ENCODE results near the gene CACNA1I.

DNA sequence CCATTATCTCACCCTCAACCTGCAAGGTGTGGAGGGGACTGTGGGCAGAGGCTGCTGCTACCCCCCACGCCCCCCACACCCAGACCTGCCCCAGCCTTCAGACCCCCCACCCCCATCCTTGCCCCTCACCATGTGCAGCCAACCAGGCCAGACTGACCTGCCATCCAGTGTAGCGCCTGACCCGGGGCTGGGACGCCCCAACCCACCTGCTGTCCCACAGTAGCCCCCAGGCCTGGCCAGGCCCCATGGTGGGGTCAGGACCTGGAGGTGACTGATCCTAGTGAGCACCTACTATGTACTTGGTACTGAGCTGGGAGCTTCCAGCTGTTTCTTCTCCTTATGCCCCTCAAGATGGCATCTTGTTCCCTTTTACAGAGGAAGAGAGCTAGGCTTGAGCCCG, 113.1 kb downstream of the CACNA1I start:
- TF ChIP-seq POLR2A (IDR thresholded peaks at IDR 0.05; ENCODE audit: extremely low read depth, insufficient read length), result no peak
- no peak for TF ChIP-seq CTCF (IDR thresholded peaks at IDR 0.05; ENCODE audit: low read depth, low read length)
